Caco-2 (cell line): ENCODE measurements around the gene FBXL16. TPM values are rescaled to one million over a fixed set of nuclear protein-coding genes. Genes with fewer than 3 reads are reported as not detected.
A peak's percentile ranks its signal among the peaks of the same experiment; 100 is the strongest.

Experiments
- BruUV-seq: library from RNA; stranded (reverse); fragments of 400-500 nt; replicated peaks from 2 replicates; lab custom pipeline; 2021; lab: Mats Ljungman, UMichigan
- CTCF ChIA-PET: fragments of 300-600 bp; sonication (Branson Sonifier 250); formaldehyde crosslinking; loops from one replicate; lab custom pipeline; 2022; ENCODE audit warnings: antibody characterized with exemption; lab: Charles Lee
- POLR2A ChIA-PET: fragments of 300-600 bp; sonication (Branson Sonifier 250); formaldehyde crosslinking; loops from one replicate; lab custom pipeline; 2022; ENCODE audit warnings: antibody characterized with exemption; lab: Charles Lee
- DNase-seq, 2 experiments: peaks; one replicate each; pipeline versions ENCODE4 v3.0.0 to v3.0.0-alpha.2; 2020 to 2022
- H3K27me3 ChIP-seq: replicated peaks from 2 replicates; pipeline ENCODE4 v1.6.0; 2011; ENCODE audit warnings: low read length; ENCODE audit not compliant: control insufficient read depth, insufficient read depth
- H3K36me3 ChIP-seq: 2 replicates; pipeline ENCODE4 v1.5.1; 2011; ENCODE audit warnings: low read length; ENCODE audit not compliant: control insufficient read depth, insufficient read depth
- H3K4me1 ChIP-seq: fragments of 250-450 bp; sonication (Bioruptor Pico); 2 replicates; pipeline ENCODE4 v1.5.1; 2020; ENCODE audit warnings: mild to moderate bottlenecking
- H3K4me3 ChIP-seq: 2 replicates; pipeline ENCODE4 v1.5.1; 2011; ENCODE audit warnings: low read depth, mild to moderate bottlenecking, control low read depth, low read length
- H3K9me3 ChIP-seq: fragments of 250-450 bp; sonication (Bioruptor Pico); 2 replicates; pipeline ENCODE4 v1.5.1; 2020; ENCODE audit warnings: mild to moderate bottlenecking, moderate library complexity
- H3K27ac Mint-ChIP-seq: one replicate; pipeline ENCODE4 v1.8.0; 2022; ENCODE audit warnings: mixed read lengths; ENCODE audit not compliant: unreplicated experiment
- H3K27me3 Mint-ChIP-seq: one replicate; pipeline ENCODE4 v1.8.0; 2022; ENCODE audit warnings: mixed read lengths; ENCODE audit not compliant: insufficient read depth, unreplicated experiment
- H3K36me3 Mint-ChIP-seq: one replicate; pipeline ENCODE4 v1.8.0; 2022; ENCODE audit warnings: mild to moderate bottlenecking, mixed read lengths; ENCODE audit not compliant: insufficient read depth, unreplicated experiment
- H3K4me1 Mint-ChIP-seq: one replicate; pipeline ENCODE4 v1.8.0; 2022; ENCODE audit warnings: low read depth, mixed read lengths; ENCODE audit not compliant: unreplicated experiment
- H3K4me3 Mint-ChIP-seq: one replicate; pipeline ENCODE4 v1.8.0; 2022; ENCODE audit warnings: mild to moderate bottlenecking, moderate library complexity, mixed read lengths; ENCODE audit not compliant: unreplicated experiment
- H3K9me3 Mint-ChIP-seq: one replicate; pipeline ENCODE4 v1.8.0; 2022; ENCODE audit warnings: mixed read lengths; ENCODE audit not compliant: unreplicated experiment
- CTCF ChIP-seq, 2 experiments: fragments of 200-600 bp in 1 of 2; IDR thresholded peaks; 1 replicate in 1 of 2; 2 replicates in 1 of 2; pipeline versions ENCODE4 v1.5.1 to v1.8.0; 2011 to 2022; ENCODE audit warnings: antibody characterized with exemption in 1 of 2, control low read depth in 1 of 2, inconsistent platforms in 1 of 2, low read depth in 1 of 2, low read length in 1 of 2, mild to moderate bottlenecking in 1 of 2, moderate library complexity in 1 of 2; ENCODE audit not compliant: insufficient read depth in 1 of 2, severe bottlenecking in 1 of 2, unreplicated experiment in 1 of 2
- intact Hi-C: fragments of 100-400 bp; cut with micrococcal nuclease; formaldehyde crosslinking; loops from one replicate; pipeline ENCODE4 v1.10.0; 2022; ENCODE audit not compliant: unreplicated experiment
- total RNA-seq: library from RNA; stranded (reverse); gene quantifications from 2 replicates; pipeline ENCODE4 v1.2.3, GENCODE V29; 2022

FBXL16 gene
- total RNA-seq, 1 experiment from 2014 or later: 10.5 TPM

DNA sequence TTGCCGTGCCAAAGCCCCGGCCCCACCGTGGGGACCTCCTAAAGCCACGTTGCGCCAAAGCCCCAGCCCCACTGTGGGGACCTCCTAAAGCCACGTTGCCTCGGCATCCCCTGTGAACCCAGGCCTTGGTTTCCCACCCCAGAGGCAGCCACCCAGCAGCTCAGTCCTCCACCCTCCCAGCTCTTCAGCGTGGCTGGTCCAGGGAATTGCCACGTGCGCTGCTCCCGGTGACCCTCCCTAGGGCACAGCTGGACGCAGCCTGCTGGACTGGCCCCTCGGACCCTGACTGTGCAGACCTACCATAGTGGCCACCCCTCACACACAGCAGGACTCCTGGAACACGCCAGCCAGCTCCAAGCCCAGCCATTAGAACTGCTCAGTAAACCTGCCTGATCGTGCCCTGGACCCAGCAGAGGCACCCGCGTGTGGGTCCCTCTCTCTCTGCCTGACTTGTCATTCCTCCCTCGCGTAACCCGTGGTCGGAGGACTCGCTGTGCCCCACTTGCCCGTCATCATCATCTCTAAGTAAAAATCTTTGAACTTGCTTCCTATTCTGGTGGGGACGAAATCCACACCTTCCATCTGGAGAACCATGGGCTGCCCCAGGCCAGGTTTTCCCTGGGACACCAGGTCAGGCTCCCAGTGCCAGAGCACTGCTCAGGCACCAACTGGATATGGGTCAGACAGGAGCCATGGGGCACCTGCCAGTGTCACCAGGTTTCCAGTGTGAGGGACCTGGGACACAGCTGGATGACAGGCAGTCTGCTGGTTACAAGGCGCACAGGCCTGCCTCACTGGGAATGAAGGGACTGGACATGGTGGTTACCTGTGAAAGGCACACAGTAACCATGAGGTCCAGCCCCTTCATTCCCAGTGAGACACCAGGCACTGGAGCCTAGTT, 29.6 kb upstream of the FBXL16 start:
- TF ChIP-seq CTCF (IDR thresholded peaks at IDR 0.05; ENCODE audit: insufficient read depth in 1 of 2, low read depth in 1 of 2, low read length in 1 of 2, severe bottlenecking in 1 of 2, unreplicated experiment in 1 of 2): no peak
- H3K4me1 ChIP-seq: no peaks in the 10 kb centered on the region
- BruUV-seq: no TSS peak
- POLR2A ChIA-PET: no interaction called here
- no peak overlapping the region for H3K4me3 ChIP-seq
- H3K4me1 Mint-ChIP-seq: no peaks in the 10 kb centered on the region
- H3K4me3 Mint-ChIP-seq: no peak overlapping the region
- CTCF ChIA-PET: no interaction called here
- H3K36me3 Mint-ChIP-seq: peaks cover 50% of the 10 kb centered on the region
- H3K9me3 ChIP-seq: no peaks in the 10 kb centered on the region
- no peaks in the 10 kb centered on the region; the same call in 1 of the 2 replicates for H3K36me3 ChIP-seq
- DNase-seq: no peak
- no peaks in the 10 kb centered on the region for H3K27me3 Mint-ChIP-seq
- intact Hi-C loops: no loop called here
- H3K27me3 ChIP-seq: no peaks in the 10 kb centered on the region
- H3K9me3 Mint-ChIP-seq: no peaks in the 10 kb centered on the region
- H3K27ac Mint-ChIP-seq: no peak overlapping the region

DNA sequence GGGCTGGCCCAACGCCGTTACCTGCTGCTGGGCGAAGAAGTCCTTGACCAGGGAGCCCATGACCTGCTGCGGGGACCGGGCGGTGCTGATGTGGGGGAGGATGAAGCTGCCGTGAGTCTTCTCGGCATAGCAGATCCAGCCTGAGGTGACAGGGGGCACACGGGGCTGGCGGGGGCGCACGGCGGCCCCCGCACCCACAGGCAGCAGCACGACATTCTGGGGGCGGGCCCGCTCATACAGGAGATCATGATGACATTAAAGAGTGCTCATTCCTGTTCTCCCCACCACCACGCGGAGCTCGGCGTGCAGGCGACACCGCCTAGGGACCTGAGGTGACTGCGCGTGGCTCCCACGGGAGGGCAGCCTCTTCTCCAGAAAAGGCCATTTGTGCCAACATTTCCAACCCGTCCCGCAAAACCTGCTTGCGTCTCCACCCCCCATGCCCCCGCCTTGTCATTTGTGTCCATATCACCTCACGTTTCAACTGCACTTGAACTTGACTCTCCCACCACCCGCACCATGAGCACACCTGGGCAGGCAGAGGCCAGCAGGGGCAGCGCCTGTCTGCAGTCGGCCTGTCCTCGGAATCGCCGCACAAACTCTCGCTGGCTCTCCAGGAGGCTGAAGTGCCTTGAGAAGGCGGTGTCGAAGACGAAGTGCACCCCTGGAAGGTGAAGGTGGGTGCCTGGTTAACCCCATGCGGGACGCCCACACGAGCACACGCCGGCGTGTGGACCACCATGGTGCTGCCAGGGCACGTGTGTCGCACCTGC, 28.8 kb upstream of the FBXL16 start:
- no peak overlapping the region for H3K4me3 ChIP-seq
- Mint-ChIP-seq H3K27me3 (no peaks in the 10 kb centered on the region), H3K4me1 (no peaks in the 10 kb centered on the region), H3K27ac (no peak overlapping the region), H3K4me3 (no peak overlapping the region), H3K9me3 (no peaks in the 10 kb centered on the region), H3K36me3 (peaks cover 47% of the 10 kb centered on the region)
- no peaks in the 10 kb centered on the region for H3K27me3 ChIP-seq
- ChIA-PET CTCF (no interaction called here), POLR2A (no interaction called here)
- DNase-seq: no peak
- no peak for TF ChIP-seq CTCF (IDR thresholded peaks at IDR 0.05; ENCODE audit: insufficient read depth in 1 of 2, low read depth in 1 of 2, low read length in 1 of 2, severe bottlenecking in 1 of 2, unreplicated experiment in 1 of 2)
- no peaks in the 10 kb centered on the region; the same call in 1 of the 2 replicates for H3K36me3 ChIP-seq
- H3K9me3 ChIP-seq: no peaks in the 10 kb centered on the region
- BruUV-seq: no TSS peak
- intact Hi-C loops: no loop called here
- H3K4me1 ChIP-seq: no peaks in the 10 kb centered on the region

DNA sequence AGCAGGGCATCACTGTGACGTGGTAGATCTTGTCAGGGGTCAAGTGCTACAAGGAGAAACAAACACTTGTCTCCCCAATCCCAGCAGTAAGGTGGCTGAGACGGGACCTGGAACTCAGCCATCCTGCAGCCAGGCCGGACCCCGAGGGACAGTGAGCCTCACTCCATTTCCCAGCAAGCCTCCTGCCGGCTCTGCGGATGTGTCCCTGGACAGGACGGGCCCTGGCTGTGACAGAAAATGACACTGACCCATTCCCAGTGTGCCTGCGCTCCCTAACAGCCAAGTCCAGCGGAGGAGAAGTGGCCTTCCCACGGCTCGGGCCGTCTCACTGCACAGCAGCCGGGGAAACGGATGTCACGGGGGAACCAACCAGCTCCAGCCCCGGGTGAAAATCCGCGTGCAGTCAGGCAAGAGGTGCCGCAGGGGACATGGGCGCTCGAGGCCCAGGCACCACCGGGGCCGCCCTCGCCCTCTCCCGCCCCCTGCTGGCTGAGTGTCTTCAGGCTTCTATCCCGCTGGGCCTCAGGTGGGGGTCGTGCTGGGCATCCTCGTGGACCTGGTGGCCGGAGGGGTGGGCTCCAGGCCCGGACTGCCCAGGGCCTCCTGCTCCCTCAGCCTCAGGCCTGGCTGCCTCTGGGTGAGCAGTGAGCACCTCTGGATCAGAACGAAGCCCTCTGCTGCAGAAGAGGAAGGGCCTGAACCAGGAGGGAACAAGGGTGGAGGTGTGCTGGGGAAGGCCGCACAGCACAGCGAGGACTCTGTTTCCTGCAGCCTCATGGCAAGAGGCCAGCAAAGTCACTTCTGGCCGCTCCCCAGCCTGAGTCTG, 28.0 kb upstream of the FBXL16 start:
- Mint-ChIP-seq H3K4me1 (no peaks in the 10 kb centered on the region), H3K9me3 (no peaks in the 10 kb centered on the region), H3K27ac (no peak overlapping the region), H3K27me3 (no peaks in the 10 kb centered on the region), H3K36me3 (peaks cover 49% of the 10 kb centered on the region), H3K4me3 (no peak overlapping the region)
- intact Hi-C loops: no loop called here
- TF ChIP-seq CTCF (IDR thresholded peaks at IDR 0.05; ENCODE audit: insufficient read depth in 1 of 2, low read depth in 1 of 2, low read length in 1 of 2, severe bottlenecking in 1 of 2, unreplicated experiment in 1 of 2): peak; percentile 36 to 41
- BruUV-seq: no TSS peak
- H3K36me3 ChIP-seq: no peaks in the 10 kb centered on the region; the same call in 1 of the 2 replicates
- no peak overlapping the region for H3K4me3 ChIP-seq
- POLR2A ChIA-PET: no interaction called here
- CTCF ChIA-PET: interaction anchor here (0.9 kb wide), 1 partner anchor 9 kb away, joined by 4 read pairs; no protein-coding TSS in a partner anchor
- no peaks in the 10 kb centered on the region for H3K4me1 ChIP-seq
- H3K27me3 ChIP-seq: no peaks in the 10 kb centered on the region
- peak in 1 of 2 experiments; percentile 51 for DNase-seq
- H3K9me3 ChIP-seq: no peaks in the 10 kb centered on the region
